WERI-Rb-1 (cell line): ENCODE data around the gene HDAC4.

Source experiments
- DNase-seq: peaks from one replicate; pipeline ENCODE4 v3.0.0-alpha.2; 2020
- H3K27ac ChIP-seq: fragments of 250-450 bp; sonication (Bioruptor Pico); 2 replicates; pipeline ENCODE4 v1.5.1; 2020; ENCODE audit warnings: mild to moderate bottlenecking, moderate library complexity
- H3K27me3 ChIP-seq: fragments of 250-450 bp; sonication (Bioruptor Pico); 2 replicates; pipeline ENCODE4 v1.5.1; 2021; ENCODE audit warnings: mild to moderate bottlenecking, low read depth, moderate library complexity; ENCODE audit not compliant: insufficient read depth, severe bottlenecking
- H3K36me3 ChIP-seq: fragments of 250-450 bp; sonication (Bioruptor Pico); 2 replicates; pipeline ENCODE4 v1.5.1; 2020; ENCODE audit warnings: mild to moderate bottlenecking, moderate library complexity
- H3K4me3 ChIP-seq: 2 replicates; pipeline ENCODE4 v1.5.1; 2011; ENCODE audit warnings: low read depth, mild to moderate bottlenecking, control low read depth, low read length
- H3K9me3 ChIP-seq: fragments of 250-450 bp; sonication (Bioruptor Pico); 2 replicates; pipeline ENCODE4 v1.5.1; 2021; ENCODE audit warnings: mild to moderate bottlenecking, moderate library complexity; ENCODE audit not compliant: severe bottlenecking
- TF ChIP-seq, protein P1 (sequence below): IDR thresholded peaks from 2 replicates; pipeline ENCODE4 v1.5.1; 2011; ENCODE audit warnings: low read depth, mild to moderate bottlenecking, control low read depth, inconsistent platforms, low read length

The HDAC4 gene

DNA sequence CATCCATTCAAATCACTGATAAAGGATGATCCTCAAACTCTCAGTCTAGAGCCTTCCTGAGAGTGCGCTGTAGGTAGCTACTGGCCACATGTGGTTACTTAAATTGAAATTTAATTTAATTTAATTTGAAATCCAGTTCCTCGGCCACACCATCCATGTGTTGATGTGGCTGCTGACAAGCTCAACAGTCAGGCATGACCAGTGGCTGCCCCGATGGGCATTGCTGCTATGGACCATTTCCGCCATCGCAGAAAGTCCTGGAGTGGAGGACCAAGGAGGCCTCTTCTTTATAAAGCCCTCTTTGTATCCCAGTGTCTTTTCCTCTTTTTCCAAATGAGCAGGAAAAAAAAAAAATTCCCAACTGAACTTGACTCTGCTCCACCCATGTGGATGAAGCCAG is 100.6 kb downstream of the HDAC4 start:
- no peak for DNase-seq
- Histone ChIP-seq H3K27ac (no peak overlapping the region), H3K9me3 (no peaks in the 10 kb centered on the region)

DNA sequence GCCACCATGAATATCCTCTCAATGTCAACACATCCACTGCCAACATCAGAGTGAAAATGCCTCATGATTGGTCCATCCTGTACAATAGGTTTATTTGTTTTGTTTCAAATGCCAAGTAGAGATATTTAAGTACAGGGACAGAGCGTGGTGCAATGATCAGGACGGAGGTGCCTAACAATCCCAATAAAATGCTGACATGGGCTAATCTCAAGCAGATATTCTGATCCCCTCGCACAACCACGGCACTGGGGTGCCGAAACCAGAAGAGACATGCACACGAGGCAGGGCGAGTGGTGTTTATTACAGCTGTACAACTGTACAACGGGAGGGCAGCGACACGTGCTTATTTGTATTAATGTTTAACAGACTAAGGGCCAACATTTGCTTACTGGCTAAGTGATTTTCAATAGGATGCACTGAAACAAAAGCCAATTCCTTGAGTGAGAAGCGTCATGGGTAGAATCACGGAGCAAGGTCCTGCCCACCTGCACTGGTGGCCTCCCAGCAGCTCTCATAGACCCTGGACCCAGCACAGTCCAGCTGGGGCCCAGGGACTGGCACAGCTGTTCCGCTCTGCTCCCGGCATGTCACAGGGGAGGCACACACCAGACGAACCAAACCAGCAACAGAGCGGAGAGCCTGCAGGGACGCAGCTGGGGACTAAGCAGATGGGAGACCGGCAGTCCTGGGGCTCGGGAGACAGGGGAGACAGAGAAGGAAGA is 101.4 kb downstream of the HDAC4 start:
- Histone ChIP-seq H3K27ac (no peak overlapping the region), H3K4me3 (no peak overlapping the region), H3K36me3 (no peaks in the 10 kb centered on the region), H3K9me3 (no peaks in the 10 kb centered on the region), H3K27me3 (no peaks in the 10 kb centered on the region)
- TF ChIP-seq, protein P1, sequence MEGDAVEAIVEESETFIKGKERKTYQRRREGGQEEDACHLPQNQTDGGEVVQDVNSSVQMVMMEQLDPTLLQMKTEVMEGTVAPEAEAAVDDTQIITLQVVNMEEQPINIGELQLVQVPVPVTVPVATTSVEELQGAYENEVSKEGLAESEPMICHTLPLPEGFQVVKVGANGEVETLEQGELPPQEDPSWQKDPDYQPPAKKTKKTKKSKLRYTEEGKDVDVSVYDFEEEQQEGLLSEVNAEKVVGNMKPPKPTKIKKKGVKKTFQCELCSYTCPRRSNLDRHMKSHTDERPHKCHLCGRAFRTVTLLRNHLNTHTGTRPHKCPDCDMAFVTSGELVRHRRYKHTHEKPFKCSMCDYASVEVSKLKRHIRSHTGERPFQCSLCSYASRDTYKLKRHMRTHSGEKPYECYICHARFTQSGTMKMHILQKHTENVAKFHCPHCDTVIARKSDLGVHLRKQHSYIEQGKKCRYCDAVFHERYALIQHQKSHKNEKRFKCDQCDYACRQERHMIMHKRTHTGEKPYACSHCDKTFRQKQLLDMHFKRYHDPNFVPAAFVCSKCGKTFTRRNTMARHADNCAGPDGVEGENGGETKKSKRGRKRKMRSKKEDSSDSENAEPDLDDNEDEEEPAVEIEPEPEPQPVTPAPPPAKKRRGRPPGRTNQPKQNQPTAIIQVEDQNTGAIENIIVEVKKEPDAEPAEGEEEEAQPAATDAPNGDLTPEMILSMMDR: no peak
- DNase-seq: no peak

More for the DNA sequence above, 100.6 kb downstream of the HDAC4 start:
- no peak overlapping the region for H3K4me3 ChIP-seq
- TF ChIP-seq, protein P1: no peak
- no peaks in the 10 kb centered on the region for H3K36me3 ChIP-seq
- no peaks in the 10 kb centered on the region for H3K27me3 ChIP-seq

DNA sequence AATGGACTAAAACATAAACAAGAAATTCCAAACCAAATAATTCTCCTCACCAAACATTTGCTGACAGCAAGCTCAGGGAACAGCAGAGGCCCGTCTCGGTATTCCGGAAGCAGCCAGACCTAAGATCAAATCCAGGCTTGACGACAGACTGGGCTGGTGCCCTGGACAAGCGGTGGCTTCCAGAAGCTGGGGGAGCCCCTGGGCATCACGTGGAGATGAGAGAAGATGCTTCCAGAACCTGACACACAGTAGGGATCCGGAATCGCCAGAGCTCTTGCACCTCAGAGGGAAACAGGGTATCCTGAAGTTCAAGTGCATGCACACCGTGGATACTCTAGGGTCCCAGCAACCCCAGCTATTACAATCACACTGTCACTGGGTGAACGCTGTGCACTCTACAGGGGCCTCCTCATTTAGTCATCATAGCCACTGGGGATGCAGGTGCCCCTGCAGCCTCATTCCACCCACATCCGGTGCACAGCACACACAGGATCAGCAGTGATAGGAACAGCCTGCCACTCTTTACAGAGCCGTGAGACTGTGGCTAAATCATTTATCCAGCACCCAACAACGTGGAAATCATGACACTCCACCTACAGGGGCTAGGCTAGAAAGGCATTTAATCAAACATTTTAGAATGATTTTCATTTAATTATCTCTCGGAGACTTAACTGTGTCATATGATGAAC is 102.6 kb downstream of the HDAC4 start:
- Histone ChIP-seq H3K9me3 (no peaks in the 10 kb centered on the region), H3K27me3 (no peaks in the 10 kb centered on the region), H3K36me3 (no peaks in the 10 kb centered on the region), H3K27ac (no peak overlapping the region), H3K4me3 (no peak overlapping the region)
- TF ChIP-seq, protein P1: no peak
- DNase-seq: no peak

DNA sequence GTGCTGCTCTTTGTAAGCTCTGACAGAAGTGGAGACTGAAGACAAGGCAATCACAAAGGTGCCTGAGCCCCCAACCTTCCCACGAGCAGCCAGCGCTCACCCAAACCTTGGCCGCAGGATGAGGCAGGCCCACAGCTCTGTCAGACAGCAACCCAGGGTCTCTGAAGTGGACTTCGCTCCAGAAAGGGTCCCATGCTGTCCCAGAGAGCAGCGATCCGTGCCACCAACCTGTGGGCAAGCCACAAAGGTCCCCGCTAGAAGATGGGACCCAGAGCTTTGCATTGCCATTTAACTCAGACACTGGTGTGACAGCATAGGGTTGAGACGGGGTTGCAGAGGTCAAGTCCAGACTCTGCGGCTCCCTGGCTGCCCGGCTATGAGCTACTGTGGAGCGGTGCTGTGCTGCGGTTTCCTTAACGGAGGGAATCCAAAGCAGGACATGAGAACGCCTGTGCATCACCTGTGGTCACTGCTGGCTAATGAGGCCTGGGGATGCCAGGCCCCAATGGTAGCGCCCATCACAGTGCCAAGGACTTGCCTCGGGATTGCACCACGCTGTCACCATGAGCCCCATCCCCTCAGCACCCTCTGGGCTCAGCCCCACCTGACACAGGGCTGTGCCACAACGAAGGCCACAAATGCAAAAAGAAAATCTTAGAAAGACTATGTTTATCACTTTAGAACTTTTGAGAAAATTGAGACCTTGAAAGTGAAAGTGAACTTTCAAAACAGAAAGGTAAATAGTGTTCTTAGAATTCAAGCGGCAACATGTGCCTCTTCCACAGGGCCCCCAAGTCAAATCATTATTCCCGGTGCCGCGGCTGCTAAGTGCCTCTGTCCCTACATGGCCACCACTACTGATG is 103.4 kb downstream of the HDAC4 start:
- H3K27me3 ChIP-seq: no peaks in the 10 kb centered on the region
- no peaks in the 10 kb centered on the region for H3K36me3 ChIP-seq
- no peak overlapping the region for H3K27ac ChIP-seq
- DNase-seq: no peak
- TF ChIP-seq, protein P1: no peak
- no peaks in the 10 kb centered on the region for H3K9me3 ChIP-seq
- H3K4me3 ChIP-seq: no peak overlapping the region

DNA sequence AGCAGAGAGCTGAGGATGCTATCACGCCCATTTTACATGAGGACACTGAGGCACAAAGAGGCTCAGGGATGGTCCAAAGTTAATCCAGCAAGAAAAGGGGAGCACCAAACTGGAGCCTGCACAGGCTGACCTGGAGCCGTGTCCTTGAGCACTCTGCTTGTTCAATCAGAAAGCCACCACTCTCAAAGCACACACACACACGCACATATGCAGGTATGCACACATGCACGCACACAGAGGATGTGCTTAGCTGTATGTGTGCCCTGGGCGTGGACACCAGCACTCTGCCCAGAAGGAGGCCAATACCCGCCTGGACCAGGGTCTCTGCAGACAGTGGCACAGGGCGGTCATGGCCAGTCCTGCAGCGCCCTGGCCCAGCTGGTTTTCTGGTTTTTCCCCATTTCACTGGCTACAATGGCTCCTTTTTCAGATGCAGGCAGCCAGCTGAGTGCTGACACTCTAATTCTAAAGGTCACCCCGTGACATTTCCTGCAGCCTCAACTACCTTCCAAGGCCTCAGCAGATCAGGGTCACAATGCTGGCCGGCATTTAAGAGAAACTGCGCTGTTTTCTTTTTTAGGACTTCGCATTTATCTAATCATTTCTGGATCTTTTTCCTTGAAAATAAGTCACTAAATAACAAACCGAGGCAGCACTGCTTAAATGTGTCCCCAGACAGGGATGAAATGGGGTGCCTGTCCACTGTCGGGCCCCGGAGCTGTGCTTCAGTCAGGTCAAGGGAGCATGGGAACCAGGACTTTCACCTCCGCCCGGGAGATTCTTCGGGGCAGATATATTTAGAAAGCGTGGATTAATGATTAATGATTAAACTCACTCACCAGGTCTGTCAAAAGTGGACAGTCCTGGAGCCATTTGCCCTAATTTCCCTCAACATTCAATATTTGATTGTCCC is 104.5 kb downstream of the HDAC4 start:
- no peaks in the 10 kb centered on the region for H3K27me3 ChIP-seq
- H3K36me3 ChIP-seq: no peaks in the 10 kb centered on the region
- TF ChIP-seq, protein P1: no peak
- no peaks in the 10 kb centered on the region for H3K9me3 ChIP-seq
- H3K27ac ChIP-seq: no peak overlapping the region
- DNase-seq: no peak
- H3K4me3 ChIP-seq: no peak overlapping the region
